GM10266 (cell line): ENCODE data around the gene SLC11A2.
"Not testable (repeated sequence)": the region's sequence is repeated elsewhere in the genome, so short reads cannot be mapped to it uniquely, and the experiment has no call there.

Experiments used
- DNase-seq: peaks from one replicate; pipeline ENCODE4 v3.0.0; 2012; ENCODE audit errors: extremely low spot score
- CTCF ChIP-seq: IDR thresholded peaks from 2 replicates; pipeline ENCODE4 v1.5.1; 2012; ENCODE audit warnings: mild to moderate bottlenecking, low read depth; ENCODE audit not compliant: control insufficient read depth, insufficient read depth; ENCODE audit errors: missing control alignments

SLC11A2 gene

GRCh38 chr12:50961708-50962107 is 64.5 kb downstream of the SLC11A2 start:
- DNase-seq = no peak
- no peak for TF ChIP-seq CTCF

- no peak for DNase-seq
- TF ChIP-seq CTCF = no peak
These were observed 66.1 kb downstream of the SLC11A2 start for GRCh38 chr12:50960130-50960529.

DNA sequence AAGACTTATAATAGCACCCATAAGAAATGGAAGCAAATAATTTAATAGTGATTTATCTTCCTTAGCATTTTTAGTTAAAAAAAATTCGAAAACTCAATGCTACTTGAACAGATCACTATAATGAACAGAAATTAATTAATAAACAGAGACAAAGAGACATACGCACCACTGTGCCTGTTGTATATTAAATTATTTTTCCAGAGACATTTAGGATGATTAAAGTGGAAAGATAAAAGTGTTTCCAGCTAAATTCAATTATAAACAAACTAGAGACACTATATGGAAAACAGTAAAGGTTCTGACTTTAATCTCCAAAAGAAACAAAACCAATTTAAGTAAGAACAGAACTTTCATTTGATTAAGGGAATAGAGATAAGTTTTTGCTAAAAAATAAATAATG is 70.5 kb downstream of the SLC11A2 start:
- no peak for TF ChIP-seq CTCF
- no peak for DNase-seq

GRCh38 chr12:50955288-50955687 is 70.9 kb downstream of the SLC11A2 start:
- DNase-seq = no peak
- TF ChIP-seq CTCF = no peak

DNA sequence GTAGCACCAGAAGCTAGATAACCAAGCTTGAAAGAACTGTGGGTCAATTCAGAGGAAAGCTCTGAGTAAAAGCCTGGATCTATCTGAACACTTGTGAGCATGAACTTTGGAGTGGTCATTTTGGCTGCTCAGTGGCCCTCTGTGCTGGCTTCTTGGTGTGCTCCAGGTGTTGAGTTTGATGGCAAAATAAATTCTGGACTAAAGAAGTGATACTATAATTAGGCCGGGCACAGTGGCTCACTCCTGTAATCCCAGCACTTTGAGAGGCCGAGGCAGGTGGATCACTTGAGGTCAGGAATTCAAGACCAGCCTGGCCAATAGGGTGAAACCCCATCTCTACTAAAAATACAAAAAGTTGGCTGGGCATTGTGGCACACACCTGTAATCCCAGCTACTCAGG is 71.4 kb downstream of the SLC11A2 start:
- not testable (repeated sequence) for DNase-seq

DNA sequence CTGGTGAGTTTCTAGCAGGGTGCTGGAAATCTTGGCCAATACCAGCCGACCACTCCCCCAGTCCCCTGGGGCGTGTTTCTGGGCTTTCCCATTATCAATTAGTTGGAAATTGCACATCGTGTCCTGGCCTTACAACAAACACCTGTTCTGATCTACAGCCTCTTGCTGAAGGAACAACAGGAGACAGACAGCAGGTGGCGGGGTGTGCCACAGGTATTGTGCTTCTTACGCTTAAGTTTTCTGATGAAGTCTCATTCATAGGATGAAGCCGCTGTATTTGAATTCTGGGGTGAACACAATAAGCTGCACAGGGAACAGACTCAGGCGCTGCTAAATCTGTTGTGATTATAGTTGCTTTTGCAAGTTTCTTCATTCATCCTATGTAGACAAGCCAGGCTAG is 73.1 kb downstream of the SLC11A2 start:
- no peak for TF ChIP-seq CTCF
- DNase-seq = no peak

DNA sequence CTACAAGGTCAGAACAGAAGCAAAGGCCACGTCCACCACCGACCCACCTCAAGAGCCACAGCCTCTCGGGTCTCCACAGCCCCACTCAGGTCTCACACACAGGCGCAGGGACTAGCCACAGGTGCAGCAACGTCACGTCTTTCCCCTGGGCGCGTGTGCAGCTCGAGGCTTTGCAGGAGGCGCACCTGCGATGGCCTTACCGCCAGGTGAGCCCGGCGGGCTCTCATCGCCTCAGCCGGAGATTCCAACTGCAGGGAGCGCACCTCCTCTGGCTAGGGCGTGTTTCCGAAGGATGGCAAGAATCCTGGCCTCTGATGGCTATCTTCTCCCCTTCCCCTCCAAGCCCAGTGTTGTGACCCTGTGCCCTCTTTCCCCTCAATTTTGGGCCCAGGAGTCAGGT is 73.7 kb downstream of the SLC11A2 start, which contains the start of gene HIGD1C:
Gene HIGD1C (plus strand): TSS at position 35 of the 400 bp plus-strand sequence. CDS start 1,455 bp downstream, outside the sequence.
- TF ChIP-seq CTCF = no peak
- DNase-seq = no peak

DNA sequence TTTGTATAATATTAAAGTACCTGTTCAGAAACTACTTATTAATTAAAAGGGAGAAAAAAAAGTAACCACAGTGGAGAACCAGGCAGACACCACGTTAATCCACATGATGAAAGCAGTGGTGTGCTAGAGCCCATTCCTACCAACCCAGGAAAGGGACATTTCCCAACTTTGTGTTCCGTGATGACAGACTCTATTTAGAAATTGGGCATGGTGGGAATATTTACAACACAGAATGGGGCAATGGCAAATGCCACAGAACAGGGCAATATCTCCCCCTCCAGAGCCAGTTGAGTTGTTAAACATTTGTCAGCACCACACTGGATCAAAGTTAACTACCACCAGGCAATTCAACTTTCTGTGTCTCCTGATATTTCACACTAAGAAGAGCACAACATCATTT is 75.1 kb downstream of the SLC11A2 start:
- TF ChIP-seq CTCF = no peak
- no peak for DNase-seq
